HepG2 (cell line): Measurements from ENCODE around the gene USP9X. TPM values are rescaled to one million over a fixed set of nuclear protein-coding genes. Genes with fewer than 3 reads are reported as not detected.

Experiments
- ATAC-seq: fragments of 200-7000 bp; cut with Tn5 transposase; 3 replicates; pipeline ENCODE4 v1.9.1; 2020; ENCODE audit warnings: mild to moderate bottlenecking, moderate library complexity
- BruUV-seq: library from RNA; stranded (reverse); fragments of 400-500 nt; replicated peaks from 2 replicates; lab custom pipeline; 2021; lab: Mats Ljungman, UMichigan
- CTCF ChIA-PET: fragments of 300-600 bp; formaldehyde crosslinking; extraction: SDS; loops from one replicate; lab custom pipeline; 2021; ENCODE audit warnings: low total read pairs, inconsistent platforms, low intra/inter-chr PET ratio; lab: Yijun Ruan, JAX
- POLR2A ChIA-PET: fragments of 350-600 bp; sonication (Branson Sonifier 250); formaldehyde crosslinking; loops from one replicate; lab custom pipeline; 2020; ENCODE audit warnings: antibody characterized with exemption, inconsistent platforms; lab: Yijun Ruan, JAX
- DNase-seq: peaks from one replicate; pipeline ENCODE4 v3.0.0-alpha.2; 2015; ENCODE audit warnings: low spot score
- FAIRE-seq: peaks from 3 replicates; lab custom pipeline; 2011; peaks lifted over from hg19 to GRCh38; lab: Jason Lieb, UNC
- H2AFZ ChIP-seq: one replicate; pipeline ENCODE4 v1.6.1; 2011; ENCODE audit warnings: low read length, inconsistent platforms
- H3K27ac ChIP-seq: fragments of 300-600 bp; 3 replicates; pipeline ENCODE4 v1.8.0; 2011; ENCODE audit warnings: mixed run types, mild to moderate bottlenecking, mixed read lengths, low read length, inconsistent platforms; ENCODE audit not compliant: insufficient read depth; ENCODE audit errors: extremely low read length
- H3K27me3 ChIP-seq, 2 experiments: fragments of 200-600 bp in 1 of 2; 2 replicates in 1 of 2; 3 replicates in 1 of 2; pipeline versions ENCODE4 v1.6.0 to v1.8.0; 2011; ENCODE audit warnings: low read length in 2 of 2, mild to moderate bottlenecking in 2 of 2, moderate library complexity in 2 of 2, inconsistent platforms in 1 of 2; ENCODE audit not compliant: insufficient read depth in 2 of 2, control insufficient read depth in 1 of 2
- H3K36me3 ChIP-seq, 2 experiments: fragments of 200-600 bp in 1 of 2; replicated peaks in 1 of 2; 2 replicates in 1 of 2; 3 replicates in 1 of 2; pipeline versions ENCODE4 v1.5.1 to v1.8.0; 2011; ENCODE audit warnings: low read length in 2 of 2, inconsistent platforms in 1 of 2; ENCODE audit not compliant: insufficient read depth in 2 of 2, control insufficient read depth in 1 of 2
- H3K4me1 ChIP-seq: 2 replicates; pipeline ENCODE4 v1.5.1; 2012; ENCODE audit warnings: low read length, inconsistent platforms; ENCODE audit not compliant: insufficient read depth
- H3K4me2 ChIP-seq: 2 replicates; pipeline ENCODE4 v1.6.0; 2011; ENCODE audit warnings: low read depth, low read length, inconsistent platforms
- H3K4me3 ChIP-seq, 3 experiments: fragments of 200-600 bp in 1 of 3; sonication (generic), shearing (Covaris generic) in 1 of 3; replicated peaks in 1 of 3; 2 replicates each; pipeline ENCODE4 v1.5.1; 2011 to 2016; ENCODE audit warnings: low read length in 3 of 3, inconsistent platforms in 2 of 3, low read depth in 2 of 3, mild to moderate bottlenecking in 2 of 3, control low read depth in 1 of 3, mixed read lengths in 1 of 3; ENCODE audit not compliant: insufficient read depth in 1 of 3
- H3K79me2 ChIP-seq: one replicate; pipeline ENCODE4 v1.6.1; 2011; ENCODE audit warnings: low read length, inconsistent platforms; ENCODE audit not compliant: insufficient read depth
- H3K9ac ChIP-seq: 2 replicates; pipeline ENCODE4 v1.6.0; 2011; ENCODE audit warnings: mild to moderate bottlenecking, low read depth, low read length, inconsistent platforms; ENCODE audit not compliant: insufficient read depth
- H3K9me3 ChIP-seq: 2 replicates; pipeline ENCODE4 v1.5.1; 2012; ENCODE audit warnings: mild to moderate bottlenecking, low read length
- H4K20me1 ChIP-seq: 2 replicates; pipeline ENCODE4 v1.6.0; 2011; ENCODE audit warnings: inconsistent platforms, mild to moderate bottlenecking, low read length, moderate library complexity; ENCODE audit not compliant: insufficient read depth
- ARHGAP35 ChIP-seq: sonication (generic); formaldehyde crosslinking; IDR thresholded peaks from 2 replicates; pipeline ENCODE4 v1.9.0; 2022; ENCODE audit warnings: mild to moderate bottlenecking, inconsistent platforms, moderate library complexity, missing genetic modification reagents, borderline replicate concordance
- ELF3 ChIP-seq: IDR thresholded peaks from 2 replicates; pipeline ENCODE4 v1.6.1; 2016; ENCODE audit warnings: missing genetic modification reagents, missing compliant biosample characterization
- ETV6 ChIP-seq: sonication (generic); formaldehyde crosslinking; conservative IDR thresholded peaks from 2 replicates; pipeline ENCODE4 v1.4.0; 2020; ENCODE audit warnings: missing genetic modification reagents
- HNRNPUL1 ChIP-seq: fragments of 200-400 bp; formaldehyde crosslinking; IDR thresholded peaks from 2 replicates; pipeline ENCODE4 v1.6.1; 2017; ENCODE audit warnings: low read depth, mild to moderate bottlenecking, low read length, moderate library complexity
- HOXA5 ChIP-seq: sonication (generic); formaldehyde crosslinking; IDR thresholded peaks from 2 replicates; pipeline ENCODE4 v1.4.0; 2020; ENCODE audit warnings: missing genetic modification reagents
- REL ChIP-seq: sonication (generic); formaldehyde crosslinking; conservative IDR thresholded peaks from 2 replicates; pipeline ENCODE4 v1.8.0; 2022; ENCODE audit warnings: mild to moderate bottlenecking, missing genetic modification reagents, moderate library complexity
- RELA ChIP-seq: sonication (generic); formaldehyde crosslinking; IDR thresholded peaks from 2 replicates; pipeline ENCODE4 v1.4.0; 2020; ENCODE audit warnings: missing genetic modification reagents
- SP2 ChIP-seq: sonication (generic); formaldehyde crosslinking; IDR thresholded peaks from 2 replicates; pipeline ENCODE4 v1.5.1; 2020; ENCODE audit warnings: mild to moderate bottlenecking, missing genetic modification reagents
- TFE3 ChIP-seq: IDR thresholded peaks from 2 replicates; pipeline ENCODE4 v1.6.1; 2016
- ZFP62 ChIP-seq: sonication (generic); formaldehyde crosslinking; IDR thresholded peaks from 2 replicates; pipeline ENCODE4 v1.4.0; 2020; ENCODE audit warnings: missing genetic modification reagents
- ZNF205 ChIP-seq: IDR thresholded peaks from 2 replicates; pipeline ENCODE4 v1.6.1; 2018; ENCODE audit warnings: missing biosample characterization, missing genetic modification reagents
- ZNF446 ChIP-seq: sonication (generic); formaldehyde crosslinking; IDR thresholded peaks from 2 replicates; pipeline ENCODE4 v1.5.0; 2020; ENCODE audit warnings: mild to moderate bottlenecking, missing genetic modification reagents
- ZNF550 ChIP-seq: sonication (generic); formaldehyde crosslinking; IDR thresholded peaks from 2 replicates; pipeline ENCODE4 v1.4.0; 2020; ENCODE audit warnings: mild to moderate bottlenecking, missing genetic modification reagents, borderline replicate concordance
- ZNF572 ChIP-seq: sonication (generic); formaldehyde crosslinking; IDR thresholded peaks from 2 replicates; pipeline ENCODE4 v1.5.1; 2020; ENCODE audit warnings: mild to moderate bottlenecking, missing genetic modification reagents
- whole genome bisulfite sequencing: methylation state at CpG from one replicate; pipeline ENCODE4 v1.1.6; 2017; ENCODE audit warnings: low lambda C conversion rate; 5-methylcytosine and 5-hydroxymethylcytosine counted together
- in situ Hi-C: cut with HindIII; loops from 2 replicates; pipeline ENCODE4 v1.10.0; 2017; ENCODE audit warnings: low pct_unique_long_range_greater_than_20kb; ENCODE audit not compliant: extremely low pct_ligation_motif_present
- intact Hi-C: fragments of 100-400 bp; cut with micrococcal nuclease; formaldehyde crosslinking; loops from one replicate; pipeline ENCODE4 v1.10.0; 2022; ENCODE audit not compliant: unreplicated experiment
- polyA plus RNA-seq, 8 experiments: library from polyadenylated mRNA; depleted of rRNA in 3 of 8; stranded (reverse) in 7 of 8; unstranded in 1 of 8; fragments of >200 nt; fragmentation: Illumina TruSeq in 4 of 8; extraction: Trizol in 4 of 8; gene quantifications; 2 replicates each; pipeline versions ENCODE4 v1.2.1 to v1.2.3, GENCODE V29; 2011 to 2016; ENCODE audit warnings: low read depth in 4 of 8, missing spikeins in 1 of 8, mixed read lengths in 1 of 8; ENCODE audit not compliant: insufficient read depth in 1 of 8
- total RNA-seq, 5 experiments: library from RNA; depleted of rRNA; stranded (reverse); fragments of >200 nt; fragmentation: Illumina TruSeq; extraction: Trizol; gene quantifications; 2 replicates each; pipeline ENCODE4 v1.2.3, GENCODE V29; 2016; ENCODE audit warnings: low read depth in 1 of 5
- TF ChIP-seq, protein P1 (sequence below): sonication (generic); formaldehyde crosslinking; IDR thresholded peaks from 2 replicates; pipeline ENCODE4 v1.4.0; 2020; ENCODE audit warnings: missing genetic modification reagents

Gene USP9X
- total and polyA plus RNA-seq, 2 of the 13 experiments (the other 11 are each of a cell fraction or from before 2014, with no cell fraction given): 22.2 to 40.5 TPM

DNA sequence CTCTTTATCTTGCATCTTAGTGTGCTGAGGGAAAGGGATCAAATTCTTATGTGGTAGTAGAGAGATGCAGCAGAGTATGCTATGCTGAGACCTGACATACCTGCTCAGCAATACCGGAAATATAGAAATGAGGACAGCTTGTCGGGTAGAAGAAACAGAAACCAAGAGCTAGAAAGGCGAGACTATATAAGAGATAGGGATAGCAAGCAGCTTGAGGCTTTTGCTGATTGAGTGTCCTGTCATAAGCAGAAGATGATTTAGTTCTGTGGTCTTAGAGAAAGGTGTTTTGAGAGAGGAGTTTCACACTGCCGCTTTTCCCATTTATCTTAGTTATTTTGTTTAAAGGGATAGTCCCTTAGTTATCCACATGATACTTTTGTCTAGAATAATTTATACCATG, 31.7 kb downstream of the USP9X start (continued):
- TF ChIP-seq ARHGAP35 (CRISPR knock-in tag) (no peak), TFE3 (CRISPR knock-in tag) (no peak), REL (CRISPR knock-in tag) (no peak), ETV6 (CRISPR knock-in tag) (no peak)

- Histone ChIP-seq H3K27ac (no peak overlapping the region), H3K4me1 (peaks cover 16% of the 10 kb centered on the region; the same call in 1 of the 2 replicates), H2AFZ (no peak overlapping the region), H3K9me3 (no peaks in the 10 kb centered on the region), H3K4me3 (no peak overlapping the region), H4K20me1 (peaks cover 58% of the 10 kb centered on the region), H3K27me3 (no peaks in the 10 kb centered on the region), H3K79me2 (peaks cover 74% of the 10 kb centered on the region), H3K9ac (no peak overlapping the region), H3K4me2 (no peak overlapping the region), H3K36me3 (no peaks in the 10 kb centered on the region)
- WGBS: 96% methylated on average over 5 of the region's 5 CpGs
- no peak for TF ChIP-seq ZNF446 (CRISPR knock-in tag)
- TF ChIP-seq ZFP62 (CRISPR knock-in tag): no peak
- TF ChIP-seq HNRNPUL1: no peak
- TF ChIP-seq ZNF550 (CRISPR knock-in tag): no peak
- TF ChIP-seq ZNF205 (CRISPR knock-in tag): no peak
- TF ChIP-seq, protein P1, sequence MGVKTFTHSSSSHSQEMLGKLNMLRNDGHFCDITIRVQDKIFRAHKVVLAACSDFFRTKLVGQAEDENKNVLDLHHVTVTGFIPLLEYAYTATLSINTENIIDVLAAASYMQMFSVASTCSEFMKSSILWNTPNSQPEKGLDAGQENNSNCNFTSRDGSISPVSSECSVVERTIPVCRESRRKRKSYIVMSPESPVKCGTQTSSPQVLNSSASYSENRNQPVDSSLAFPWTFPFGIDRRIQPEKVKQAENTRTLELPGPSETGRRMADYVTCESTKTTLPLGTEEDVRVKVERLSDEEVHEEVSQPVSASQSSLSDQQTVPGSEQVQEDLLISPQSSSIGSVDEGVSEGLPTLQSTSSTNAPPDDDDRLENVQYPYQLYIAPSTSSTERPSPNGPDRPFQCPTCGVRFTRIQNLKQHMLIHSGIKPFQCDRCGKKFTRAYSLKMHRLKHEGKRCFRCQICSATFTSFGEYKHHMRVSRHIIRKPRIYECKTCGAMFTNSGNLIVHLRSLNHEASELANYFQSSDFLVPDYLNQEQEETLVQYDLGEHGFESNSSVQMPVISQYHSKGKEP (CRISPR knock-in tag): no peak
- TF ChIP-seq ZNF572 (CRISPR knock-in tag): no peak
- TF ChIP-seq HOXA5 (CRISPR knock-in tag): no peak
- no peak for TF ChIP-seq ELF3 (CRISPR knock-in tag)
- TF ChIP-seq SP2 (CRISPR knock-in tag): no peak
- TF ChIP-seq RELA: no peak
- intact Hi-C loops: no loop called here
- no peak for FAIRE-seq
- ChIA-PET CTCF (no interaction called here), POLR2A (no interaction called here)
- BruUV-seq: no TSS peak
- DNase-seq: no peak
- in situ Hi-C loops: loop anchor here (10.0 kb wide), 1 partner anchor 113 kb away; no protein-coding TSS in a partner anchor
- no peak for ATAC-seq
These were observed 32.9 kb downstream of the USP9X start for GRCh38 chrX:41118156-41118555.
